ENCODE data around the gene CDHR1. TPM values are rescaled to one million over a fixed set of nuclear protein-coding genes. Genes with fewer than 3 reads are reported as not detected.

CDHR1 gene
- total and polyA plus RNA-seq, 2 experiments from 2014 or later: 3.2 to 6.6 TPM

DNA sequence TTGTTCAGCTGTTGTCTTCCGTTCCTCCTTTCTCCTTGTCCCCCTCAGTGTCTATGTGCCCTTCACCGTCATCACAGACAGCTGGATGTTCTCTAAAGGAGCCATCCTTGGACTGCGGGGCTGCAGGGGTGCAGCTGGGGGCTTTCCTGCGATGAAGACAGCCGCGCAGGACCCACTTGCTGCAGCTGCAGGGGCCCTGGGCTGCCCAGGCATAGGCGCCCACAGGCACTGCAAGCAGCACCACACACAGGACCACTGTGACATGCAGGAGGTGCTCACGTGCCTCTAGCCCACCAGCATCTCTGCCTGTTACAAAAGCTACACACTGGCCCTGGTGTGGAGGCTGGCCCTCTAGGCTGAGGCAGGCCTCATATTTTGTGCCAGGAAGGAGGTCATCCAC lies 27.6 kb downstream of the CDHR1 start (continued):
- TF ChIP-seq, protein P1, sequence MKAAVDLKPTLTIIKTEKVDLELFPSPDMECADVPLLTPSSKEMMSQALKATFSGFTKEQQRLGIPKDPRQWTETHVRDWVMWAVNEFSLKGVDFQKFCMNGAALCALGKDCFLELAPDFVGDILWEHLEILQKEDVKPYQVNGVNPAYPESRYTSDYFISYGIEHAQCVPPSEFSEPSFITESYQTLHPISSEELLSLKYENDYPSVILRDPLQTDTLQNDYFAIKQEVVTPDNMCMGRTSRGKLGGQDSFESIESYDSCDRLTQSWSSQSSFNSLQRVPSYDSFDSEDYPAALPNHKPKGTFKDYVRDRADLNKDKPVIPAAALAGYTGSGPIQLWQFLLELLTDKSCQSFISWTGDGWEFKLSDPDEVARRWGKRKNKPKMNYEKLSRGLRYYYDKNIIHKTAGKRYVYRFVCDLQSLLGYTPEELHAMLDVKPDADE (IDR thresholded peaks at IDR 0.05): no peak
- TF ChIP-seq JUNB (IDR thresholded peaks at IDR 0.05; ENCODE audit: unreplicated experiment) (no peak), ZNF114 (CRISPR knock-in tag; IDR thresholded peaks at IDR 0.05) (no peak), EZH2 (IDR thresholded peaks at IDR 0.05; ENCODE audit: low read depth, unreplicated experiment) (no peak)

DNA sequence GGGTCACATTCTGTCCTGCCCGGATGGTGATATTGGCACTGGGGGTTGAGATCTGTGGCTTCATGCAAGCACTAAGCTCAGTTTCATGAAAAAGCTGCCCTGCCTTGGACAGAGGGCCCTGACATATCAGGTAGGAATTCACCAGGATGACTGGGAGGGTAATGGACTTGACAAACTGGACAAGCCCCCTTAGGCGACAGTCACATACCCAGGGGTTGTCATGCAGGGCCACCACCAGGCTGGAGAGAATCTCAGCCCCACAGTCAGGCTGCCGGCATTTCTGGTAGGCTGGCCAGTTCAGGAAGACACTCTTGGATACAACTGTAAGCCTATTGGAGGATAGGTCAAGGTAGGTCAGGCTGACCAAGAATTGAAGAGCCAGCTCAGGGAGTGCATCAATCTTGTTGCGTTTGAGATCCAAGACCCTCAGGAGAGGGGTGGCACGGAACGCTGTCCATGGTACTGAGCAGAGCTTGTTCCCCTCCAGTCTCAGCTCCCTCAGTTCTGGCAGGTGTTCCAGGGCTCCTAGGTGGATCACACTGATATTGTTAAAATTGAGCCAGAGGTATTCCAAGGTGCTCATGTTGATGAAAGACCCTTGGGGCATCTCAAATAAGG lies 30.2 kb downstream of the CDHR1 start:
- H3K27me3 Mint-ChIP-seq (ENCODE audit: insufficient read depth, low read depth, poor library complexity): peaks cover 2% of the 10 kb centered on the region
- Histone ChIP-seq H3K4me2 (no peak overlapping the region), H3K9me2 (ENCODE audit: insufficient read depth) (peaks cover 7% of the 10 kb centered on the region; the same call in 1 of the 2 replicates), H3K4me3 (no peak overlapping the region), H2AFZ (no peak overlapping the region), H3K36me3 (ENCODE audit: insufficient read depth) (no peaks in the 10 kb centered on the region), H3K27ac (ENCODE audit: low read depth) (no peak overlapping the region), H3F3A (replicated peaks; ENCODE audit: low read depth) (no peaks in the 10 kb centered on the region), H3K79me2 (replicated peaks; ENCODE audit: insufficient read depth) (no peaks in the 10 kb centered on the region), H3K27me3 (ENCODE audit: insufficient read depth) (no peaks in the 10 kb centered on the region), H4K20me1 (replicated peaks; ENCODE audit: insufficient read depth) (no peaks in the 10 kb centered on the region), H3K4me1 (ENCODE audit: insufficient read depth) (no peaks in the 10 kb centered on the region)
- peak; percentile 72 for DNase-seq (ENCODE audit: low spot score)
- no peaks in the 10 kb centered on the region for H3K4me1 Mint-ChIP-seq
- no peaks in the 10 kb centered on the region for H3K9me3 Mint-ChIP-seq
- ATAC-seq: peak; percentile 88
- H3K4me3 Mint-ChIP-seq: no peak overlapping the region
- no peaks in the 10 kb centered on the region for H3K36me3 Mint-ChIP-seq (ENCODE audit: low read depth)
- H3K27ac Mint-ChIP-seq: no peak overlapping the region
- TF ChIP-seq CREB1 (CRISPR knock-in tag; IDR thresholded peaks at IDR 0.05; ENCODE audit: low read depth): no peak
- TF ChIP-seq, protein P2, sequence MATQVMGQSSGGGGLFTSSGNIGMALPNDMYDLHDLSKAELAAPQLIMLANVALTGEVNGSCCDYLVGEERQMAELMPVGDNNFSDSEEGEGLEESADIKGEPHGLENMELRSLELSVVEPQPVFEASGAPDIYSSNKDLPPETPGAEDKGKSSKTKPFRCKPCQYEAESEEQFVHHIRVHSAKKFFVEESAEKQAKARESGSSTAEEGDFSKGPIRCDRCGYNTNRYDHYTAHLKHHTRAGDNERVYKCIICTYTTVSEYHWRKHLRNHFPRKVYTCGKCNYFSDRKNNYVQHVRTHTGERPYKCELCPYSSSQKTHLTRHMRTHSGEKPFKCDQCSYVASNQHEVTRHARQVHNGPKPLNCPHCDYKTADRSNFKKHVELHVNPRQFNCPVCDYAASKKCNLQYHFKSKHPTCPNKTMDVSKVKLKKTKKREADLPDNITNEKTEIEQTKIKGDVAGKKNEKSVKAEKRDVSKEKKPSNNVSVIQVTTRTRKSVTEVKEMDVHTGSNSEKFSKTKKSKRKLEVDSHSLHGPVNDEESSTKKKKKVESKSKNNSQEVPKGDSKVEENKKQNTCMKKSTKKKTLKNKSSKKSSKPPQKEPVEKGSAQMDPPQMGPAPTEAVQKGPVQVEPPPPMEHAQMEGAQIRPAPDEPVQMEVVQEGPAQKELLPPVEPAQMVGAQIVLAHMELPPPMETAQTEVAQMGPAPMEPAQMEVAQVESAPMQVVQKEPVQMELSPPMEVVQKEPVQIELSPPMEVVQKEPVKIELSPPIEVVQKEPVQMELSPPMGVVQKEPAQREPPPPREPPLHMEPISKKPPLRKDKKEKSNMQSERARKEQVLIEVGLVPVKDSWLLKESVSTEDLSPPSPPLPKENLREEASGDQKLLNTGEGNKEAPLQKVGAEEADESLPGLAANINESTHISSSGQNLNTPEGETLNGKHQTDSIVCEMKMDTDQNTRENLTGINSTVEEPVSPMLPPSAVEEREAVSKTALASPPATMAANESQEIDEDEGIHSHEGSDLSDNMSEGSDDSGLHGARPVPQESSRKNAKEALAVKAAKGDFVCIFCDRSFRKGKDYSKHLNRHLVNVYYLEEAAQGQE (IDR thresholded peaks at IDR 0.05; ENCODE audit: unreplicated experiment): peak; percentile 96

DNA sequence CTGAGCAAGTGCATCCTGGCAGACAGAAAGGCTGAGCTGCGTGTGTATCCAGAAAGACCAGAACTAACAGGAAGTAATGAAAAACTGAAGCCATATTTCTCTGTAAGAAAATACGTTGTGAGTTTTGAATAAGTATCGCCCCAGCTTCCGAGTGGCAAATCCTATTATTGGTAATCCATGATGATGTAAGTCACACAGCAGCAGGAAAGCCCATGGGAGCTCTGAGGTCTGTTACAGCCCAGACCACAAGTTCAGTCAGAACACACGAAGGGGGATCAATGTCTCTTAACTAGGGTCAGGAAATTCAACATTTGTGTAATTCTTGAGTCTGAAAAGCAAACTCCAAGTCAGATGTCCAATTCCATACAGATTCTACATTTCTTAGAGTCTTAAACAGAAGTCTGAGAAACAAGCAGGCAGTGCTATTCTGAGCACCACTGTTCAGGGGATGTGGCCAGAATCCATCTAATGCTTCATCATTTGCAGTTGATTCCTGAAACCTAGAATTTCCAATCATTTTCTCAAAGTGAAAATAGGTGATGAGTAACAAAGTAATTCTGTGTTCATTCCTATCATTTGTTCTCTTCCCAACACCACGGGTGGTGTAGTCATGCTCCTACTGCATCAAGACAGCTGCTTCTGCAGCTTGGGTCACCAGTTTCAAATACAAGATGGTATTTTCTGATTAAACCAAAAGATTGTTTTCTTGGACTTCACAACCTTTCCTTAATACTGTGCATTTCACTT lies 31.3 kb downstream of the CDHR1 start, which contains the start of gene LRIT2:
LRIT2 (minus strand) TSS at position 118 of the 747 bp plus-strand sequence; CDS start at position 94, 24 bp downstream.
- H3K27me3 Mint-ChIP-seq (ENCODE audit: insufficient read depth, low read depth, poor library complexity): peaks cover 2% of the 10 kb centered on the region
- ATAC-seq (no peak), DNase-seq (ENCODE audit: low spot score) (no peak)
- no peaks in the 10 kb centered on the region for H3F3A ChIP-seq (replicated peaks; ENCODE audit: low read depth)
- no peak within 1 kb of the TSS for H3K4me2 ChIP-seq
- no peak within 1 kb of the TSS for H3K4me3 Mint-ChIP-seq
- H3K4me1 Mint-ChIP-seq: no peaks in the 10 kb centered on the region
- no peak within 1 kb of the TSS for H3K27ac ChIP-seq (ENCODE audit: low read depth)
- H3K4me3 ChIP-seq: no peak within 1 kb of the TSS
- no peaks in the 10 kb centered on the region for H3K36me3 Mint-ChIP-seq (ENCODE audit: low read depth)
- H3K9me2 ChIP-seq (ENCODE audit: insufficient read depth): peaks cover 7% of the 10 kb centered on the region; the same call in 1 of the 2 replicates
- H3K27ac Mint-ChIP-seq: no peak within 1 kb of the TSS
- H3K4me1 ChIP-seq (ENCODE audit: insufficient read depth): no peaks in the 10 kb centered on the region
- no peaks in the 10 kb centered on the region for H4K20me1 ChIP-seq (replicated peaks; ENCODE audit: insufficient read depth)
- no peaks in the 10 kb centered on the region for H3K9me3 Mint-ChIP-seq
- H3K27me3 ChIP-seq (ENCODE audit: insufficient read depth): no peaks in the 10 kb centered on the region
- H2AFZ ChIP-seq: no peak within 1 kb of the TSS
- no peaks in the 10 kb centered on the region for H3K79me2 ChIP-seq (replicated peaks; ENCODE audit: insufficient read depth)
- H3K36me3 ChIP-seq (ENCODE audit: insufficient read depth): no peaks in the 10 kb centered on the region
- TF ChIP-seq JUNB (IDR thresholded peaks at IDR 0.05; ENCODE audit: unreplicated experiment): no peak
- TF ChIP-seq ZNF331 (CRISPR knock-in tag; IDR thresholded peaks at IDR 0.05; ENCODE audit: low read depth): no peak
- TF ChIP-seq CREB1 (CRISPR knock-in tag; IDR thresholded peaks at IDR 0.05; ENCODE audit: low read depth): no peak

Measured in GM23338 (cell line).